Keratinocyte (primary cell): Measurements from ENCODE around the gene TXNDC17. TPM values are rescaled to one million over a fixed set of nuclear protein-coding genes. Genes with fewer than 3 reads are reported as not detected.

ENCODE experiments used
- DNase-seq: peaks from one replicate; pipeline ENCODE4 v3.0.0-alpha.2; 2011; ENCODE audit warnings: low read depth, missing footprints, low spot score
- FAIRE-seq: peaks from 2 replicates; lab custom pipeline; 2011; peaks lifted over from hg19 to GRCh38; lab: Jason Lieb, UNC
- H2AFZ ChIP-seq: 2 replicates; pipeline ENCODE4 v1.6.0; 2012; ENCODE audit warnings: low read length, control low read depth, inconsistent platforms; ENCODE audit not compliant: control insufficient read depth
- H3K27ac ChIP-seq: 2 replicates; pipeline ENCODE4 v1.5.1; 2011; ENCODE audit warnings: low read length; ENCODE audit not compliant: control insufficient read depth, insufficient read depth
- H3K27me3 ChIP-seq: 3 replicates; pipeline ENCODE4 v1.6.0; 2011; ENCODE audit warnings: low read length; ENCODE audit not compliant: control insufficient read depth, insufficient read depth; ENCODE audit errors: extremely low read depth
- H3K36me3 ChIP-seq, 2 experiments: 2 replicates in 1 of 2; 3 replicates in 1 of 2; pipeline ENCODE4 v1.5.1; 2011; ENCODE audit warnings: low read length in 2 of 2, mild to moderate bottlenecking in 1 of 2; ENCODE audit not compliant: control insufficient read depth in 2 of 2, insufficient read depth in 2 of 2; ENCODE audit errors: extremely low read depth in 1 of 2
- H3K4me1 ChIP-seq: 3 replicates; pipeline ENCODE4 v1.5.1; 2011; ENCODE audit warnings: low read length; ENCODE audit not compliant: control insufficient read depth, insufficient read depth; ENCODE audit errors: extremely low read depth
- H3K4me2 ChIP-seq: 3 replicates; pipeline ENCODE4 v1.6.0; 2011; ENCODE audit warnings: low read depth, low read length; ENCODE audit not compliant: control insufficient read depth, insufficient read depth; ENCODE audit errors: extremely low read depth
- H3K4me3 ChIP-seq, 3 experiments: fragments of 200-600 bp in 1 of 3; sonication (generic) in 1 of 3; 2 replicates in 2 of 3; 3 replicates in 1 of 3; pipeline ENCODE4 v1.5.1; 2011 to 2016; ENCODE audit warnings: low read length in 3 of 3, mild to moderate bottlenecking in 3 of 3, control low read depth in 2 of 3, inconsistent platforms in 1 of 3, low read depth in 1 of 3, mixed read lengths in 1 of 3, mixed run types in 1 of 3, moderate library complexity in 1 of 3; ENCODE audit not compliant: control insufficient read depth in 2 of 3, insufficient read depth in 2 of 3; ENCODE audit errors: extremely low read depth in 1 of 3
- H3K79me2 ChIP-seq: 2 replicates; pipeline ENCODE4 v1.6.0; 2012; ENCODE audit warnings: low read length; ENCODE audit not compliant: control insufficient read depth, insufficient read depth
- H3K9ac ChIP-seq: 3 replicates; pipeline ENCODE4 v1.6.0; 2011; ENCODE audit warnings: low read length; ENCODE audit not compliant: control insufficient read depth, insufficient read depth; ENCODE audit errors: extremely low read depth
- H3K9me1 ChIP-seq: 3 replicates; pipeline ENCODE4 v1.6.0; 2011; ENCODE audit warnings: low read length; ENCODE audit not compliant: control insufficient read depth, insufficient read depth; ENCODE audit errors: extremely low read depth
- H3K9me3 ChIP-seq: 2 replicates; pipeline ENCODE4 v1.5.1; 2012; ENCODE audit warnings: low read depth, low read length; ENCODE audit not compliant: control insufficient read depth
- H4K20me1 ChIP-seq: 3 replicates; pipeline ENCODE4 v1.6.0; 2011; ENCODE audit warnings: low read length; ENCODE audit not compliant: control insufficient read depth, insufficient read depth; ENCODE audit errors: extremely low read depth
- CTCF ChIP-seq, 3 experiments: IDR thresholded peaks in 1 of 3; conservative IDR thresholded peaks in 1 of 3; optimal IDR thresholded peaks in 1 of 3; 2 replicates in 2 of 3; 3 replicates in 1 of 3; pipeline versions ENCODE3 to v1.5.1; 2011; ENCODE audit warnings: low read length in 3 of 3, mild to moderate bottlenecking in 3 of 3, moderate library complexity in 2 of 3, control low read depth in 1 of 3, inconsistent platforms in 1 of 3; ENCODE audit not compliant: insufficient read depth in 2 of 3; ENCODE audit errors: extremely low read depth in 1 of 3
- EZH2 ChIP-seq: IDR thresholded peaks from one replicate; pipeline ENCODE4 v1.6.1; 2012; ENCODE audit warnings: inconsistent platforms, mild to moderate bottlenecking, low read length, moderate library complexity
- dilution Hi-C: fragments of 300-500 bp; cut with MboI; formaldehyde crosslinking; loops from one replicate; pipeline ENCODE4 v1.7.0; 2020; ENCODE audit warnings: low sequenced_read_pairs; ENCODE audit not compliant: extremely low pct_ligation_motif_present
- polyA plus RNA-seq, 5 experiments: library from polyadenylated mRNA; depleted of rRNA in 3 of 5; stranded (reverse) in 3 of 5; stranded (forward) in 1 of 5; unstranded in 1 of 5; fragments of >200 nt; gene quantifications; 1 replicate in 1 of 5; 2 replicates in 3 of 5; 3 replicates in 1 of 5; pipeline versions ENCODE4 v1.2.1 to v1.2.3, GENCODE V29; 2011 to 2012; ENCODE audit warnings: missing spikeins in 2 of 5, low read depth in 1 of 5, low replicate concordance in 1 of 5

Gene TXNDC17
- polyA plus RNA-seq, 1 donor (not counting 4 experiments of a cell fraction or from before 2014, with no cell fraction given) = 1,215 TPM

- DNase-seq = no peak
- H2AFZ ChIP-seq = no peak overlapping the region
- no peaks in the 10 kb centered on the region for H3K9me3 ChIP-seq
- H3K36me3 ChIP-seq = peaks cover 1 to 21% of the 10 kb centered on the region in 2 experiments
- H3K9ac ChIP-seq = no peak overlapping the region
- H3K4me1 ChIP-seq = peaks cover 38% of the 10 kb centered on the region
- H3K27ac ChIP-seq = peak overlapping the region; percentile 76
- H3K4me2 ChIP-seq = peak overlapping the region; percentile 89
- TF ChIP-seq EZH2 (no peak), CTCF (optimal IDR thresholded peaks at IDR 0.05 in 1 of 3, IDR thresholded peaks at IDR 0.05 in 1 of 3, conservative IDR thresholded peaks at IDR 0.05 in 1 of 3; ENCODE audit: extremely low read depth in 1 of 3, insufficient read depth in 2 of 3, low read length in 3 of 3) (no peak)
- no peaks in the 10 kb centered on the region for H3K27me3 ChIP-seq
- H3K9me1 ChIP-seq = no peaks in the 10 kb centered on the region
- no peaks in the 10 kb centered on the region for H4K20me1 ChIP-seq
- dilution Hi-C loops = no loop called here
- FAIRE-seq = peak; percentile 90
- peaks cover 70% of the 10 kb centered on the region for H3K79me2 ChIP-seq
- peak overlapping the region; percentile 76 to 89 (median 85) for H3K4me3 ChIP-seq
These were observed 1.7 kb downstream of the TXNDC17 start for GRCh38 chr17:6642592-6642991.

DNA sequence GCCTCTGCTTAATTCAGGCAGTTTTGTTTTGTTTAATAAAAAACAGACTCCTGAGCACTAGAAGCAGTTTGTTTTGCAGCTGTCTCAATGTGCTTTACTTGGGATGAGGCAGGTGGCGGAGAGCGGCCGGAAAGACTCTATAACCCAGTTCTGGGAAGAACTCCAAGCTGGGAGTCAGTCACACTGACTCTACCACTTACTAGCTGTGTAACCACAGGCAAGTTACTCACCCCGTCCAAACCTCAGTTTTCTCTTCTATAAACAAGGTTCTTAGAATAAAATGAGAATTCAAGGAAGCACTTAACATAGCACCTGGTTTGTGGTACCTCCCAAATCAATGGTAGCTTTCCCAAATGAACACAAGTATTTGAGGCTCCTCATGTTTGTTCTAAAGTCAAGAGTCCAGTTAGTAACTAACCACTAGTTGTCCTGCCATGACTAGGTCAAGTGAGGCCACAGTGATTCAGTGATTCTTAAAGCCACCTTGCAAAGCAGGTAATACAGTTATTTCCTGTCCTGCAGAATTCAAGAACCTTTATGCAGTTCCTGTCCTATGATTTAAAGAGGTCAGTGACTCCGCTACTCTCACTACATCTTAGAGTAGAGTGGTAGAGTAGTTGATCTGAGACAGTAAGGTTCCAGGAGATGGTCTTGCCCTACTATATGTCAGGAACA is 2.7 kb downstream of the TXNDC17 start:
- Histone ChIP-seq H4K20me1 (no peaks in the 10 kb centered on the region), H3K79me2 (peaks cover 69% of the 10 kb centered on the region), H3K4me1 (peaks cover 36% of the 10 kb centered on the region), H3K9me3 (no peaks in the 10 kb centered on the region), H3K4me3 (peak overlapping the region in 2 of 3 experiments; percentile 58 to 89), H3K27me3 (no peaks in the 10 kb centered on the region), H3K9ac (peak overlapping the region; percentile 25), H3K9me1 (no peaks in the 10 kb centered on the region), H3K27ac (peak overlapping the region; percentile 76), H3K4me2 (peak overlapping the region; percentile 89), H2AFZ (no peak overlapping the region), H3K36me3 (peaks cover 7 to 24% of the 10 kb centered on the region in 2 experiments)
- TF ChIP-seq CTCF (optimal IDR thresholded peaks at IDR 0.05 in 1 of 3, IDR thresholded peaks at IDR 0.05 in 1 of 3, conservative IDR thresholded peaks at IDR 0.05 in 1 of 3; ENCODE audit: extremely low read depth in 1 of 3, insufficient read depth in 2 of 3, low read length in 3 of 3) = no peak
- no peak for TF ChIP-seq EZH2
- dilution Hi-C loops = no loop called here
- FAIRE-seq (peak; percentile 84), DNase-seq (no peak)
